Astrocyte of the hippocampus (primary cell): ENCODE measurements around the gene SOX6.
A peak's percentile ranks its signal among the peaks of the same experiment; 100 is the strongest.

ENCODE experiments used
- DNase-seq: peaks from one replicate; pipeline ENCODE4 v3.0.0; 2011; ENCODE audit warnings: low read depth, low spot score

Gene SOX6

GRCh38 chr11:15965562-15966250, 390.6 kb downstream of the SOX6 start:
- no peak for DNase-seq

GRCh38 chr11:15963266-15963665, 393.1 kb downstream of the SOX6 start:
- no peak for DNase-seq

GRCh38 chr11:15958910-15959309, 397.4 kb downstream of the SOX6 start:
- DNase-seq: no peak

GRCh38 chr11:15957234-15957633, 399.1 kb downstream of the SOX6 start:
- no peak for DNase-seq

- DNase-seq: no peak
Observed at GRCh38 chr11:15956302-15956701, 400.0 kb downstream of the SOX6 start.

- no peak for DNase-seq
Observed at GRCh38 chr11:15955595-15955994, 400.8 kb downstream of the SOX6 start.

GRCh38 chr11:15947681-15948648, 408.4 kb downstream of the SOX6 start:
- no peak for DNase-seq

- DNase-seq: no peak
Observed at GRCh38 chr11:15945726-15946125, 410.6 kb downstream of the SOX6 start.

GRCh38 chr11:15944460-15944859, 411.9 kb downstream of the SOX6 start:
- no peak for DNase-seq

GRCh38 chr11:15943418-15944197, 412.7 kb downstream of the SOX6 start:
- DNase-seq: no peak

GRCh38 chr11:15942936-15943335, 413.4 kb downstream of the SOX6 start:
- DNase-seq: no peak

GRCh38 chr11:15942126-15942525, 414.2 kb downstream of the SOX6 start:
- no peak for DNase-seq

GRCh38 chr11:15941206-15941770, 415.1 kb downstream of the SOX6 start:
- DNase-seq: peak; percentile 40

GRCh38 chr11:15940462-15941205, 415.7 kb downstream of the SOX6 start:
- DNase-seq: no peak

GRCh38 chr11:15938983-15939382, 417.4 kb downstream of the SOX6 start:
- no peak for DNase-seq

- no peak for DNase-seq
Observed at GRCh38 chr11:15938121-15938611, 418.2 kb downstream of the SOX6 start.

- DNase-seq: no peak
Observed at GRCh38 chr11:15937601-15938120, 418.7 kb downstream of the SOX6 start.

GRCh38 chr11:15936011-15936410, 420.3 kb downstream of the SOX6 start:
- no peak for DNase-seq

- no peak for DNase-seq
Observed at GRCh38 chr11:15935373-15935772, 421.0 kb downstream of the SOX6 start.

- no peak for DNase-seq
Observed at GRCh38 chr11:15933886-15934625, 422.3 kb downstream of the SOX6 start.
